K562 (cell line): ENCODE data around the gene SCYL1. TPM values are rescaled to one million over a fixed set of nuclear protein-coding genes. Genes with fewer than 3 reads are reported as not detected.
A peak's percentile ranks its signal among the peaks of the same experiment; 100 is the strongest.

ENCODE experiments used
- CCAR2 ChIP-seq: fragments of 200-400 bp; formaldehyde crosslinking; IDR thresholded peaks from 2 replicates; pipeline ENCODE4 v1.6.1; 2017; ENCODE audit warnings: mild to moderate bottlenecking, low read depth, low read length
- CHCHD3 ChIP-seq: fragments of 250-450 bp; sonication (Bioruptor Pico); IDR thresholded peaks from 2 replicates; pipeline ENCODE4 v2.1.2; 2022; ENCODE audit warnings: mild to moderate bottlenecking
- EZH2 ChIP-seq: IDR thresholded peaks from 2 replicates; pipeline ENCODE4 v1.6.1; 2012; ENCODE audit warnings: low read depth, mild to moderate bottlenecking, inconsistent platforms, low read length, borderline replicate concordance
- HDAC2 ChIP-seq: fragments of 450-650 bp; IDR thresholded peaks from 2 replicates; pipeline ENCODE4 v1.6.1; 2016; ENCODE audit warnings: mild to moderate bottlenecking
- HMG20A ChIP-seq: fragments of 450-650 bp; formaldehyde crosslinking; conservative IDR thresholded peaks from 2 replicates; pipeline ENCODE4 v1.4.0; 2020; ENCODE audit warnings: mild to moderate bottlenecking, mixed read lengths
- MTA3 ChIP-seq: fragments of 450-650 bp; formaldehyde crosslinking; IDR thresholded peaks from 2 replicates; pipeline ENCODE4 v1.6.1; 2017; ENCODE audit warnings: mild to moderate bottlenecking, borderline replicate concordance
- STAT5B ChIP-seq: fragments of 250-450 bp; sonication (Bioruptor Pico); IDR thresholded peaks from 2 replicates; pipeline ENCODE4 v1.8.0; 2021; ENCODE audit warnings: mild to moderate bottlenecking, inconsistent platforms
- TARDBP ChIP-seq: fragments of 450-650 bp; IDR thresholded peaks from 2 replicates; pipeline ENCODE4 v1.6.1; 2016
- TGIF2 ChIP-seq: sonication (generic); formaldehyde crosslinking; IDR thresholded peaks from 2 replicates; pipeline ENCODE4 v1.8.1; 2022; ENCODE audit warnings: mild to moderate bottlenecking, missing genetic modification reagents, moderate library complexity
- TRIM28 ChIP-seq: fragments of 450-650 bp; IDR thresholded peaks from 2 replicates; pipeline ENCODE4 v1.6.1; 2017
- polyA plus RNA-seq, 8 experiments: library from polyadenylated mRNA; depleted of rRNA in 4 of 8; stranded (reverse) in 5 of 8; unstranded in 3 of 8; fragments of >200 nt; fragmentation: Nextera tagmentation in 2 of 8; fragmentation: Illumina TruSeq in 1 of 8; extraction: Ambion mirVana in 2 of 8; extraction: Trizol in 1 of 8; gene quantifications; 2 replicates each; pipeline versions ENCODE4 v1.2.1 to v1.2.3, GENCODE V29; 2011 to 2014; ENCODE audit warnings: inconsistent platforms in 1 of 8, missing spikeins in 1 of 8
- total RNA-seq, 7 experiments: library from RNA; depleted of rRNA in 6 of 7; stranded (reverse); fragments of >200 nt in 6 of 7; fragmentation: Illumina TruSeq in 2 of 7; extraction: Trizol in 2 of 7; gene quantifications; 2 replicates each; pipeline versions ENCODE4 v1.2.1 to v1.2.3, GENCODE V29; 2011 to 2021; ENCODE audit warnings: low replicate concordance in 1 of 7
- TF ChIP-seq, protein P1 (sequence below): fragments of 450-650 bp; IDR thresholded peaks from 2 replicates; pipeline ENCODE4 v1.6.1; 2016; ENCODE audit warnings: mild to moderate bottlenecking, moderate library complexity
- TF ChIP-seq, protein P2 (sequence below): fragments of 200-800 bp; sonication (Bioruptor generic); IDR thresholded peaks from 2 replicates; pipeline ENCODE4 v1.6.1; 2017; ENCODE audit warnings: missing genetic modification characterization, missing compliant biosample characterization
- TF ChIP-seq, protein P3 (sequence below): sonication (generic); formaldehyde crosslinking; IDR thresholded peaks from 2 replicates; pipeline ENCODE4 v1.8.1; 2023; ENCODE audit warnings: mild to moderate bottlenecking, missing genetic modification reagents

The SCYL1 gene
- total and polyA plus RNA-seq, 9 of the 15 experiments (the other 6 are each of a cell fraction or from before 2014, with no cell fraction given), result 1.9 to 145 (median 57.6) TPM

DNA sequence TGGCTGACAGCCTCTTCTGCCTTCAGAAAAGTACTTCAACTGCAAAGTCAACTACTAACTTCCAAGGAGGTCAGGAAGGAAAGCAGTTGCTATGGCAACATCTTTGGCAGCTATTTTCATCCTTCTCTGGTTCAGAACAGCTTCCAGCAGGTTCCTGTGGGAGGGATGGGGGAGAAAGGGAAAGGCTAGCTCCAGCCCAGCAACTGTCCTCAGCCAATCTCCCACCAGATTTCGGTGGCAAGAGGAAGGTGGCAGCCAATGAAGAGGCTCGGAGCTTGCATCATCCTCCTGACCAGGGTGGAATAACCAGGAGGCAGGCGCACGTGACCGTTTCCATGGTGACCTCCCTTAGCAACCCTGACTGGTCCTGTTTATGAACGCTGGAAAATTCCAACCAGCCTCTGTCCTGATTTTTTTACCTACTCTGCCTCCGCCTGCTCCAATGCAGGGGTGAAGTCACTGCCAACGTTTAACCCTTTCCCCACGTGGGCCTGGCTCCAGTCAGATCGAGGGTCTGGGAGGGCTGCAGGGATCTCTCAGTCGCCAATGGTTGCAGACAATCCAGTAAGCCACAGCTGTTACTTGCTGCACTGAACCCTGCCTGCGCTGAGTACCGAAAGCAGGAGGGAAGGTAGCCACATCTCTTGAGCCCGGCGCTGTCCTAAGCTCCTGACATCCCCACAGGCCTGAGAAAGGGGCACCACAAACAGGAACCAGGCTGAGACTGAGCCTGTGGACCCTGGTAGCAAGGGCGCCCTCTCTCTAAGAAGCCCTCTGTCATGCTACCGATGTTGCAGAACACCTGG, 37.2 kb upstream of the SCYL1 start (continued):
- TF ChIP-seq, protein P1, sequence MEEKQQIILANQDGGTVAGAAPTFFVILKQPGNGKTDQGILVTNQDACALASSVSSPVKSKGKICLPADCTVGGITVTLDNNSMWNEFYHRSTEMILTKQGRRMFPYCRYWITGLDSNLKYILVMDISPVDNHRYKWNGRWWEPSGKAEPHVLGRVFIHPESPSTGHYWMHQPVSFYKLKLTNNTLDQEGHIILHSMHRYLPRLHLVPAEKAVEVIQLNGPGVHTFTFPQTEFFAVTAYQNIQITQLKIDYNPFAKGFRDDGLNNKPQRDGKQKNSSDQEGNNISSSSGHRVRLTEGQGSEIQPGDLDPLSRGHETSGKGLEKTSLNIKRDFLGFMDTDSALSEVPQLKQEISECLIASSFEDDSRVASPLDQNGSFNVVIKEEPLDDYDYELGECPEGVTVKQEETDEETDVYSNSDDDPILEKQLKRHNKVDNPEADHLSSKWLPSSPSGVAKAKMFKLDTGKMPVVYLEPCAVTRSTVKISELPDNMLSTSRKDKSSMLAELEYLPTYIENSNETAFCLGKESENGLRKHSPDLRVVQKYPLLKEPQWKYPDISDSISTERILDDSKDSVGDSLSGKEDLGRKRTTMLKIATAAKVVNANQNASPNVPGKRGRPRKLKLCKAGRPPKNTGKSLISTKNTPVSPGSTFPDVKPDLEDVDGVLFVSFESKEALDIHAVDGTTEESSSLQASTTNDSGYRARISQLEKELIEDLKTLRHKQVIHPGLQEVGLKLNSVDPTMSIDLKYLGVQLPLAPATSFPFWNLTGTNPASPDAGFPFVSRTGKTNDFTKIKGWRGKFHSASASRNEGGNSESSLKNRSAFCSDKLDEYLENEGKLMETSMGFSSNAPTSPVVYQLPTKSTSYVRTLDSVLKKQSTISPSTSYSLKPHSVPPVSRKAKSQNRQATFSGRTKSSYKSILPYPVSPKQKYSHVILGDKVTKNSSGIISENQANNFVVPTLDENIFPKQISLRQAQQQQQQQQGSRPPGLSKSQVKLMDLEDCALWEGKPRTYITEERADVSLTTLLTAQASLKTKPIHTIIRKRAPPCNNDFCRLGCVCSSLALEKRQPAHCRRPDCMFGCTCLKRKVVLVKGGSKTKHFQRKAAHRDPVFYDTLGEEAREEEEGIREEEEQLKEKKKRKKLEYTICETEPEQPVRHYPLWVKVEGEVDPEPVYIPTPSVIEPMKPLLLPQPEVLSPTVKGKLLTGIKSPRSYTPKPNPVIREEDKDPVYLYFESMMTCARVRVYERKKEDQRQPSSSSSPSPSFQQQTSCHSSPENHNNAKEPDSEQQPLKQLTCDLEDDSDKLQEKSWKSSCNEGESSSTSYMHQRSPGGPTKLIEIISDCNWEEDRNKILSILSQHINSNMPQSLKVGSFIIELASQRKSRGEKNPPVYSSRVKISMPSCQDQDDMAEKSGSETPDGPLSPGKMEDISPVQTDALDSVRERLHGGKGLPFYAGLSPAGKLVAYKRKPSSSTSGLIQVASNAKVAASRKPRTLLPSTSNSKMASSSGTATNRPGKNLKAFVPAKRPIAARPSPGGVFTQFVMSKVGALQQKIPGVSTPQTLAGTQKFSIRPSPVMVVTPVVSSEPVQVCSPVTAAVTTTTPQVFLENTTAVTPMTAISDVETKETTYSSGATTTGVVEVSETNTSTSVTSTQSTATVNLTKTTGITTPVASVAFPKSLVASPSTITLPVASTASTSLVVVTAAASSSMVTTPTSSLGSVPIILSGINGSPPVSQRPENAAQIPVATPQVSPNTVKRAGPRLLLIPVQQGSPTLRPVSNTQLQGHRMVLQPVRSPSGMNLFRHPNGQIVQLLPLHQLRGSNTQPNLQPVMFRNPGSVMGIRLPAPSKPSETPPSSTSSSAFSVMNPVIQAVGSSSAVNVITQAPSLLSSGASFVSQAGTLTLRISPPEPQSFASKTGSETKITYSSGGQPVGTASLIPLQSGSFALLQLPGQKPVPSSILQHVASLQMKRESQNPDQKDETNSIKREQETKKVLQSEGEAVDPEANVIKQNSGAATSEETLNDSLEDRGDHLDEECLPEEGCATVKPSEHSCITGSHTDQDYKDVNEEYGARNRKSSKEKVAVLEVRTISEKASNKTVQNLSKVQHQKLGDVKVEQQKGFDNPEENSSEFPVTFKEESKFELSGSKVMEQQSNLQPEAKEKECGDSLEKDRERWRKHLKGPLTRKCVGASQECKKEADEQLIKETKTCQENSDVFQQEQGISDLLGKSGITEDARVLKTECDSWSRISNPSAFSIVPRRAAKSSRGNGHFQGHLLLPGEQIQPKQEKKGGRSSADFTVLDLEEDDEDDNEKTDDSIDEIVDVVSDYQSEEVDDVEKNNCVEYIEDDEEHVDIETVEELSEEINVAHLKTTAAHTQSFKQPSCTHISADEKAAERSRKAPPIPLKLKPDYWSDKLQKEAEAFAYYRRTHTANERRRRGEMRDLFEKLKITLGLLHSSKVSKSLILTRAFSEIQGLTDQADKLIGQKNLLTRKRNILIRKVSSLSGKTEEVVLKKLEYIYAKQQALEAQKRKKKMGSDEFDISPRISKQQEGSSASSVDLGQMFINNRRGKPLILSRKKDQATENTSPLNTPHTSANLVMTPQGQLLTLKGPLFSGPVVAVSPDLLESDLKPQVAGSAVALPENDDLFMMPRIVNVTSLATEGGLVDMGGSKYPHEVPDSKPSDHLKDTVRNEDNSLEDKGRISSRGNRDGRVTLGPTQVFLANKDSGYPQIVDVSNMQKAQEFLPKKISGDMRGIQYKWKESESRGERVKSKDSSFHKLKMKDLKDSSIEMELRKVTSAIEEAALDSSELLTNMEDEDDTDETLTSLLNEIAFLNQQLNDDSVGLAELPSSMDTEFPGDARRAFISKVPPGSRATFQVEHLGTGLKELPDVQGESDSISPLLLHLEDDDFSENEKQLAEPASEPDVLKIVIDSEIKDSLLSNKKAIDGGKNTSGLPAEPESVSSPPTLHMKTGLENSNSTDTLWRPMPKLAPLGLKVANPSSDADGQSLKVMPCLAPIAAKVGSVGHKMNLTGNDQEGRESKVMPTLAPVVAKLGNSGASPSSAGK, result no peak
- TF ChIP-seq STAT5B (CRISPR knock-in tag) (no peak), TGIF2 (CRISPR knock-in tag) (no peak), HMG20A (CRISPR knock-in tag) (no peak), TRIM28 (no peak), CCAR2 (no peak), EZH2 (no peak), CHCHD3 (CRISPR knock-in tag) (no peak), HDAC2 (peak; percentile 98), MTA3 (no peak), TARDBP (no peak)
- TF ChIP-seq, protein P2, sequence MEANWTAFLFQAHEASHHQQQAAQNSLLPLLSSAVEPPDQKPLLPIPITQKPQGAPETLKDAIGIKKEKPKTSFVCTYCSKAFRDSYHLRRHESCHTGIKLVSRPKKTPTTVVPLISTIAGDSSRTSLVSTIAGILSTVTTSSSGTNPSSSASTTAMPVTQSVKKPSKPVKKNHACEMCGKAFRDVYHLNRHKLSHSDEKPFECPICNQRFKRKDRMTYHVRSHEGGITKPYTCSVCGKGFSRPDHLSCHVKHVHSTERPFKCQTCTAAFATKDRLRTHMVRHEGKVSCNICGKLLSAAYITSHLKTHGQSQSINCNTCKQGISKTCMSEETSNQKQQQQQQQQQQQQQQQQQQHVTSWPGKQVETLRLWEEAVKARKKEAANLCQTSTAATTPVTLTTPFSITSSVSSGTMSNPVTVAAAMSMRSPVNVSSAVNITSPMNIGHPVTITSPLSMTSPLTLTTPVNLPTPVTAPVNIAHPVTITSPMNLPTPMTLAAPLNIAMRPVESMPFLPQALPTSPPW (CRISPR knock-in tag), result no peak
- TF ChIP-seq, protein P3, sequence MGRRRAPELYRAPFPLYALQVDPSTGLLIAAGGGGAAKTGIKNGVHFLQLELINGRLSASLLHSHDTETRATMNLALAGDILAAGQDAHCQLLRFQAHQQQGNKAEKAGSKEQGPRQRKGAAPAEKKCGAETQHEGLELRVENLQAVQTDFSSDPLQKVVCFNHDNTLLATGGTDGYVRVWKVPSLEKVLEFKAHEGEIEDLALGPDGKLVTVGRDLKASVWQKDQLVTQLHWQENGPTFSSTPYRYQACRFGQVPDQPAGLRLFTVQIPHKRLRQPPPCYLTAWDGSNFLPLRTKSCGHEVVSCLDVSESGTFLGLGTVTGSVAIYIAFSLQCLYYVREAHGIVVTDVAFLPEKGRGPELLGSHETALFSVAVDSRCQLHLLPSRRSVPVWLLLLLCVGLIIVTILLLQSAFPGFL (CRISPR knock-in tag), result no peak
